ENCODE measurements around the gene C16orf95.
A peak's percentile ranks its signal among the peaks of the same experiment; 100 is the strongest.
"Not testable (repeated sequence)": the region's sequence is repeated elsewhere in the genome, so short reads cannot be mapped to it uniquely, and the experiment has no call there.

The C16orf95 gene

DNA sequence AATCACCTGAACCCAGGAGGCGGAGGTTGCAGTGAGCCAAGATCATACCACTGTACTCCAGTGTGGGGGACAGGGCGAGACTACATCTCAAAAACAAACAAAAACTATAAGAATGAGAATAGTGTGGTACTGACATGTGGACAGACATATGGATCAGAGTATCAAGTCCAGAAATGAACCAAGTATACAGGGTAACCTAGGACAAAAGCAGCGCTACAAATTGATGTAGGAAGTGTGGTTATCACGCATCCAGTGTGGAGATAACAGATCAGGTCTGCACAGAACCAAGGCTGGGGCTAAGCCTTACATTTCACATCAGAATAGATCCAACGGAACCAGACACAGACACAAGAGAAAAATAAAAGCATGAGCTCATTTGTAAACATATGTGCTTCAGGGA is 23.0 kb upstream of the C16orf95 start:
- no peaks in the 10 kb centered on the region for H3K9me3 Mint-ChIP-seq
- no peaks in the 10 kb centered on the region for H3K27me3 Mint-ChIP-seq
- H3K36me3 Mint-ChIP-seq (ENCODE audit: low read depth), result peaks cover 41% of the 10 kb centered on the region
- no peak overlapping the region for H3K27ac Mint-ChIP-seq
- peaks cover 31% of the 10 kb centered on the region for H3K4me1 Mint-ChIP-seq
- DNase-seq (no peak), ATAC-seq (no peak)
- no peak overlapping the region for H3K4me3 Mint-ChIP-seq

- ATAC-seq, H3K9me3 Mint-ChIP-seq, H3K27me3 Mint-ChIP-seq, H3K27ac Mint-ChIP-seq, DNase-seq, H3K4me3 Mint-ChIP-seq: not testable (repeated sequence)
- H3K4me1 Mint-ChIP-seq, result peaks cover 29% of the 10 kb centered on the region
- peaks cover 41% of the 10 kb centered on the region for H3K36me3 Mint-ChIP-seq (ENCODE audit: low read depth)
These were observed 22.5 kb upstream of the C16orf95 start for GRCh38 chr16:87339724-87340105.

DNA sequence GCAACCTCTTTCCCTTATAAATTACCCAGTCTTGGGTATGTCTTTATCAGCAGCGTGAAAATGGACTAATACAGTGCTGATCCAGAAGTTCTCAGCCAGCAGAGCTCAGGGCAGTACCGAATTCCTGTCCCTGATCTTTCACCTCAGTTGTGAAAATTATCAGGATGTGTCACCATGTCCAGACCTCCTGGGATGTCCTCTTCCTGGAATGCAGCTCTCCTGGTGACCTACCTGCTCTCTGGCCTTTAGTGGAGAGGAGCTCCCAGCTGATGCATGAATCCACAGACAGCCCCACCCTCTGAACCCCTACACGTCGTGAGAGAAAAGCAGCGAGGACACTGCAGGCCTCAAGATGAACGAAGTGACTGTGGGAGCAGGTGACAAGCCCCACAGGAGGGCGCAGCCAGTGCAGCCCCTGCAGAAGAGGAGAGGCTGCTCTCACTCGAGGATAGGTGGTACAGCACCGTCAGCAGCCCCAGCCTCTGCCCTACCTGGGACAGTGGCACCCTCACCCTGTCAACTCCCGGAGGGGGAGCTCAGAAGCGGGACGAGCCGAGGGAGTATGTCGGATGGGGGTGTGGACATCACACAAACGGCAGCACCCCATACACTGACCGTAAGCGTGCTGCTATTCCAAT is 22.0 kb upstream of the C16orf95 start:
- peaks cover 26% of the 10 kb centered on the region for H3K4me1 Mint-ChIP-seq
- H3K27ac Mint-ChIP-seq, result no peak overlapping the region
- peaks cover 41% of the 10 kb centered on the region for H3K36me3 Mint-ChIP-seq (ENCODE audit: low read depth)
- no peaks in the 10 kb centered on the region for H3K9me3 Mint-ChIP-seq
- H3K27me3 Mint-ChIP-seq, result no peaks in the 10 kb centered on the region
- ATAC-seq (no peak), DNase-seq (no peak)
- no peak overlapping the region for H3K4me3 Mint-ChIP-seq

- no peaks in the 10 kb centered on the region for H3K27me3 Mint-ChIP-seq
- H3K4me3 Mint-ChIP-seq, result no peak overlapping the region
- no peak for ATAC-seq
- H3K27ac Mint-ChIP-seq, result no peak overlapping the region
- H3K4me1 Mint-ChIP-seq, result peaks cover 18% of the 10 kb centered on the region
- peaks cover 35% of the 10 kb centered on the region for H3K36me3 Mint-ChIP-seq (ENCODE audit: low read depth)
- no peak for DNase-seq
- H3K9me3 Mint-ChIP-seq, result no peaks in the 10 kb centered on the region
These were observed 21.1 kb upstream of the C16orf95 start for GRCh38 chr16:87338155-87338765.

DNA sequence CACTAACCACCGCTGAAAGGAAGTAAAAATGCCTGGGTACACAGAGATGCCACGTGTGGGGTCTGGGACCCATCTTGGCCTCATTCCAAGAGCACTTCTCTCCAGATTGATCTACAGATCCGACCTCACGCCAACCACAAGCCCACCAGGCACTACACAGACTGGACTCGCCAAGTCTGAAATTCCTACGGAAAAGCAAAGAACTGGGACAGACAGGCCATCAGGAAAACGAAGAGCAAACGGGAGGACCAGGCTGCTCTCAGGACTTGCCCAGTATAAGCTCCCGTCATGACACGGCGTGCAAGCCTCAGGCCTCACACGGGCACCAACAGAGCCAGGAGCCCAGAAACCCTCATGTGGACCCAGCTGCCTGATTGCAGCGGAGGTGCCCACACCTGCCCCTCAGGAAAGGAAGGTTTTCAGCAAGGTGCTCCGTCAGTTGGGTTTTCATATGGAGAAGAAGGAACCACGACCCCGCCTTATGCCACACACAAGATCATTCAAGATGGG is 20.1 kb upstream of the C16orf95 start:
- no peak overlapping the region for H3K4me3 Mint-ChIP-seq
- H3K36me3 Mint-ChIP-seq (ENCODE audit: low read depth), result peaks cover 29% of the 10 kb centered on the region
- peaks cover 15% of the 10 kb centered on the region for H3K4me1 Mint-ChIP-seq
- ATAC-seq, result no peak
- peak overlapping the region; percentile 54 for H3K27ac Mint-ChIP-seq
- no peaks in the 10 kb centered on the region for H3K27me3 Mint-ChIP-seq
- no peaks in the 10 kb centered on the region for H3K9me3 Mint-ChIP-seq
- no peak for DNase-seq

- Mint-ChIP-seq H3K27ac (no peak overlapping the region), H3K9me3 (no peaks in the 10 kb centered on the region), H3K36me3 (ENCODE audit: low read depth) (peaks cover 26% of the 10 kb centered on the region), H3K4me3 (no peak overlapping the region), H3K27me3 (no peaks in the 10 kb centered on the region), H3K4me1 (peaks cover 15% of the 10 kb centered on the region)
- ATAC-seq, result no peak
- DNase-seq, result no peak
These were observed 19.4 kb upstream of the C16orf95 start for GRCh38 chr16:87336434-87337240.

GRCh38 chr16:87335625-87336433 is 18.6 kb upstream of the C16orf95 start:
- H3K27ac Mint-ChIP-seq, result peak overlapping the region; percentile 65
- ATAC-seq (no peak), DNase-seq (no peak)
- peaks cover 26% of the 10 kb centered on the region for H3K36me3 Mint-ChIP-seq (ENCODE audit: low read depth)
- H3K4me1 Mint-ChIP-seq, result peaks cover 15% of the 10 kb centered on the region
- H3K4me3 Mint-ChIP-seq, result no peak overlapping the region
- no peaks in the 10 kb centered on the region for H3K27me3 Mint-ChIP-seq
- H3K9me3 Mint-ChIP-seq, result no peaks in the 10 kb centered on the region

- no peaks in the 10 kb centered on the region for H3K27me3 Mint-ChIP-seq
- H3K36me3 Mint-ChIP-seq (ENCODE audit: low read depth), result peaks cover 18% of the 10 kb centered on the region
- no peak overlapping the region for H3K4me3 Mint-ChIP-seq
- no peak for DNase-seq
- peaks cover 15% of the 10 kb centered on the region for H3K4me1 Mint-ChIP-seq
- H3K9me3 Mint-ChIP-seq, result no peaks in the 10 kb centered on the region
- ATAC-seq, result no peak
- H3K27ac Mint-ChIP-seq, result no peak overlapping the region
These were observed 17.7 kb upstream of the C16orf95 start for GRCh38 chr16:87334651-87335624.

DNA sequence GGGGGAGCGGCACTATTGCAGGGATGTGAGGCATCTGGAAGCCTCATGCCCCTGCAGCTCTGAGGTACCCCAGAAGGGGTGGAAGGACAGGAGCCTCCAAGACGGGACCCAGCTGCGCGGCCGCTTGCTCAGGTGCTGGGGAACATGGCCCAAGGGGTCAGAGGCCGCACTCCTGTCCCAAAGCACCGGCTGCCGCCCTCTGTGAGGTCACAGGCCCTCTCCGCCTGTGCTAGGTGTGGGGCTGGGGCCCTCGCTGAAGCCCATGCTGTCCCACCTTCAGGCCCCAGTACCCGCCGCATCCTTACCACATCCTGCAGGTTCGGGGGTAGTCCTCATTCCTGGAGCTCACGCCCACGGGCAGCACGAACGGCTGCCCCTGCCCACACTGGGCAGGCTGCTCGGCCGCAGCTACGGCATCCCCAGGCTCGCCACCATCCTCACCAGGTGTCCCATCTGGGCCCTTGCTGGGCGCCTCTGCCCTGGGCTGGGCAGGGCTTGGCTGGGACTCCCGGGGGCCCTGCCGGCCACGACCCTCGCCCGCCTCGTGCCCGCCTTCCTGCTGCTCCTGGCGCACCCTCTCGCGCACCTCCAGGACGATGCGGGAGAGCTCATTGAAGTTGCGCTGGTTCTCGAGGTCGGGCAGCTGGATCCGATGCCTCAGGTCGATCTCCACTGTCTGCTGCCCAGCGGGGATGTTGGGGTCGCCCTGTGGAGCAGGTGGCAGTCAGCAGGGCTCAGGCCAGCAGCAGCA is 16.6 kb upstream of the C16orf95 start:
- Mint-ChIP-seq H3K36me3 (ENCODE audit: low read depth) (peaks cover 12% of the 10 kb centered on the region), H3K4me1 (peaks cover 13% of the 10 kb centered on the region), H3K9me3 (no peaks in the 10 kb centered on the region), H3K27ac (peak overlapping the region; percentile 27), H3K27me3 (no peaks in the 10 kb centered on the region), H3K4me3 (no peak overlapping the region)
- ATAC-seq (no peak), DNase-seq (no peak)

GRCh38 chr16:87333101-87333500 is 15.9 kb upstream of the C16orf95 start:
- DNase-seq (no peak), ATAC-seq (no peak)
- no peaks in the 10 kb centered on the region for H3K9me3 Mint-ChIP-seq
- H3K36me3 Mint-ChIP-seq (ENCODE audit: low read depth), result peaks cover 10% of the 10 kb centered on the region
- peaks cover 11% of the 10 kb centered on the region for H3K4me1 Mint-ChIP-seq
- no peaks in the 10 kb centered on the region for H3K27me3 Mint-ChIP-seq
- no peak overlapping the region for H3K27ac Mint-ChIP-seq
- no peak overlapping the region for H3K4me3 Mint-ChIP-seq

DNA sequence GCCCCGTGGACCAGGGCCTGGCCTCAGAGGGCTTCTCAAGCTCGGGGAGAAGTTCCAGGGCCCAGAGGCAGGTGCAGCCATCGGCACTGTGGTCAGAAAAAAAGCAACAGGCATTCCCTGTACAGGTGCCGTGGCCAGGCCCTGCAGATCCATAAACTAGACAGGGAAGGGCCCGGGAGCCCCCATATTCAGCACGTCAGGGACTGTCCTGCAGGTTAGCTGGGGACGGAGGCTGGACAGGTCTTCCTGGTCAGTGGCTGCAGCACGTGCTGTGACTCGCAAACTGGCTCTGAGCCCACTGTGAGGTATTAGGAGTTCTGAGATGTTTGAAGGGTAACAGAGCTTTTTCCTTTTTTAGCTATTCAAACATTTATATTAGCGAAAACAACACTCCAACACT is 15.0 kb upstream of the C16orf95 start:
- peaks cover 6% of the 10 kb centered on the region for H3K36me3 Mint-ChIP-seq (ENCODE audit: low read depth)

GRCh38 chr16:87331241-87331801 is 14.1 kb upstream of the C16orf95 start:
- DNase-seq (no peak), ATAC-seq (no peak)
- Mint-ChIP-seq H3K27me3 (no peaks in the 10 kb centered on the region), H3K4me3 (no peak overlapping the region), H3K36me3 (ENCODE audit: low read depth) (peaks cover 3% of the 10 kb centered on the region), H3K27ac (no peak overlapping the region), H3K4me1 (no peaks in the 10 kb centered on the region), H3K9me3 (no peaks in the 10 kb centered on the region)

More for the DNA sequence above, 15.0 kb upstream of the C16orf95 start:
- Mint-ChIP-seq H3K27ac (no peak overlapping the region), H3K4me1 (peaks cover 4% of the 10 kb centered on the region), H3K27me3 (no peaks in the 10 kb centered on the region), H3K4me3 (no peak overlapping the region), H3K9me3 (no peaks in the 10 kb centered on the region)
- ATAC-seq, result no peak
- no peak for DNase-seq

- Mint-ChIP-seq H3K4me3 (no peak overlapping the region), H3K27ac (no peak overlapping the region), H3K36me3 (ENCODE audit: low read depth) (peaks cover 3% of the 10 kb centered on the region), H3K9me3 (no peaks in the 10 kb centered on the region), H3K27me3 (no peaks in the 10 kb centered on the region), H3K4me1 (no peaks in the 10 kb centered on the region)
- ATAC-seq (no peak), DNase-seq (no peak)
These were observed 13.5 kb upstream of the C16orf95 start for GRCh38 chr16:87330646-87331045.

All from activated naive CD8-positive, alpha-beta T cell treated with anti-CD3 and anti-CD28 coated beads, Interleukin-2, amount 50 U/mL, for 24 hours (primary cell).